Small intestine (tissue), 7 donors: ENCODE results near the gene SFRP2. TPM values are rescaled to one million over a fixed set of nuclear protein-coding genes. Genes with fewer than 3 reads are reported as not detected.

Experiments
- DNase-seq, 2 donors: peaks; one replicate each; pipeline versions ENCODE4 v3.0.0 to v3.0.0-alpha.2; 2013
- FAIRE-seq: peaks from 2 replicates; lab custom pipeline; 2012; peaks lifted over from hg19 to GRCh38; lab: Jason Lieb, UNC
- H3K27ac ChIP-seq, 3 donors: one replicate each; pipeline ENCODE4 v1.5.1; 2013; ENCODE audit warnings: low read length in 2 of 3, mild to moderate bottlenecking in 2 of 3, control low read depth in 1 of 3, inconsistent platforms in 1 of 3, low read depth in 1 of 3, moderate library complexity in 1 of 3
- H3K27me3 ChIP-seq, 3 donors: one replicate each; pipeline ENCODE4 v1.6.1; 2013; ENCODE audit warnings: low read length in 3 of 3, inconsistent platforms in 1 of 3; ENCODE audit not compliant: control insufficient read depth in 3 of 3, insufficient read depth in 3 of 3
- H3K36me3 ChIP-seq, 3 donors: one replicate each; pipeline ENCODE4 v1.6.1; 2013; ENCODE audit warnings: low read length in 3 of 3, inconsistent platforms in 1 of 3, low read depth in 1 of 3, mild to moderate bottlenecking in 1 of 3, moderate library complexity in 1 of 3; ENCODE audit not compliant: control insufficient read depth in 3 of 3, insufficient read depth in 2 of 3
- H3K4me1 ChIP-seq, 3 donors: one replicate each; pipeline ENCODE4 v1.6.1; 2013; ENCODE audit warnings: low read length in 2 of 3, inconsistent platforms in 1 of 3, low read depth in 1 of 3, mild to moderate bottlenecking in 1 of 3, moderate library complexity in 1 of 3; ENCODE audit not compliant: control insufficient read depth in 3 of 3, insufficient read depth in 2 of 3
- H3K4me3 ChIP-seq, 3 donors: one replicate each; pipeline ENCODE4 v1.5.1; 2013; ENCODE audit warnings: low read length in 3 of 3, control low read depth in 1 of 3, inconsistent platforms in 1 of 3, low read depth in 1 of 3, mild to moderate bottlenecking in 1 of 3, moderate library complexity in 1 of 3
- H3K9me3 ChIP-seq, 2 donors: one replicate each; pipeline ENCODE4 v1.6.1; 2013; ENCODE audit warnings: low read depth in 1 of 2, low read length in 1 of 2; ENCODE audit not compliant: control insufficient read depth in 2 of 2, insufficient read depth in 1 of 2
- WGBS, 3 donors: extraction: QIAGEN DNeasy Blood & Tissue Kit; methylation state at CpG; one replicate each; pipeline ENCODE4 v1.1.7; 2013; 5-methylcytosine and 5-hydroxymethylcytosine counted together
- polyA plus RNA-seq, 4 donors: library from polyadenylated mRNA; stranded (reverse) in 3 of 4; unstranded in 1 of 4; fragments of 200-250 nt in 3 of 4; fragments of 120-200 nt in 1 of 4; gene quantifications; one replicate each; pipeline versions ENCODE4 v1.2.1 to v1.2.3, GENCODE V29; 2013
- donor health status: healthy with polysubstance abuse.
- donor health status: control.
- donor health status: control.
- donor health status: Bipolar disorder and iron deficiency.
- donor health status: healthy.

The SFRP2 gene
- polyA plus RNA-seq, 4 donors = 1.1 to 11.6 TPM; not detected in 2

DNA sequence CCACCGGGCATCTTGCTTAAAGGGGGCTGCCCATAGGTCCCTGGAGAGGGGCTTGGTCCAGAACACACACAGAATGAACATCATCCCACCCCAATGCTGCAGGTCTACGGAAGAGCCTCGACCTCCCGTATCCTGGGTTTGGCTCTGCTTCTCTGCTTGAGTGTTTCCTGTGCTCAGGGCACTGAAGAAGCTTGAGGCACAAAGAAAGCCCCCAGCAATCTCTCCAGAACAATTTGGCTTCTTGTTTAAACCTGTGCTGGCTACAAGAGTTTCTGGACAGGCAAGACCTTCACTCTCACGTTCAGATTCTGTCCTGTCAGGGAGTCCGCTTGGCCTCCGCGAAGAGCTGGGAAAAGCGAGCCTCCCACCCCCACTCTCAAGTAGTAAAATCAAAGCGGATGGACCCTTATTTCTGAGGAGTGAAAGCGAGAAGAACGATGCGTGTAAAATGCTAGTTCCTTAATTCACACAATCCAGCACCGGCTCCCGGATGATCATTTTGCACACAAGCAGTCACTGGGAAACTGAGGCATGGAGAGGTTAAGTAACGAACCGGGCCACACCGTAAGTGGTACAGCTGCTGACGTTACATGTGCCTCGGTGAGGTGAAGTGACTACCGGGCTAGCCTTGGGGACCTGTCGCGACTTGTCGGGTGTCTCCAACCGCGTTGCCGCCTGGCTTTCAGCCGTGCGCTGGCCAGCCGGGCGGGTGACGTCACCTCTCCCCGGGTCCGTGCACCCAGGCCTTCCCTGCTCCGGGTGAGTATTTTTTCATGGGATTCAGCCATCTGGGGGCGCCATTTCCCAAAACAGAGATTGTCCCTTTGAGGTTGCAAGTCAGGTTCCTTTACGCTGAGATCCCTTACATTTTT, 3.1 kb upstream of the SFRP2 start:
- H3K27ac ChIP-seq = no peak overlapping the region
- H3K9me3 ChIP-seq = no peaks in the 10 kb centered on the region
- peaks cover 0 to 11% (median 3%) of the 10 kb centered on the region in 3 donors for H3K4me1 ChIP-seq
- 5 to 12% (median 9%) methylated on average over 37 of the region's 37 CpGs for WGBS, 3 donors
- no peak for FAIRE-seq
- peak; percentile 11 to 48 for DNase-seq
- H3K4me3 ChIP-seq = peak overlapping the region in 1 of 3 donors; percentile 9
- no peaks in the 10 kb centered on the region for H3K36me3 ChIP-seq
- peaks cover 19 to 68% (median 48%) of the 10 kb centered on the region in 3 donors for H3K27me3 ChIP-seq

DNA sequence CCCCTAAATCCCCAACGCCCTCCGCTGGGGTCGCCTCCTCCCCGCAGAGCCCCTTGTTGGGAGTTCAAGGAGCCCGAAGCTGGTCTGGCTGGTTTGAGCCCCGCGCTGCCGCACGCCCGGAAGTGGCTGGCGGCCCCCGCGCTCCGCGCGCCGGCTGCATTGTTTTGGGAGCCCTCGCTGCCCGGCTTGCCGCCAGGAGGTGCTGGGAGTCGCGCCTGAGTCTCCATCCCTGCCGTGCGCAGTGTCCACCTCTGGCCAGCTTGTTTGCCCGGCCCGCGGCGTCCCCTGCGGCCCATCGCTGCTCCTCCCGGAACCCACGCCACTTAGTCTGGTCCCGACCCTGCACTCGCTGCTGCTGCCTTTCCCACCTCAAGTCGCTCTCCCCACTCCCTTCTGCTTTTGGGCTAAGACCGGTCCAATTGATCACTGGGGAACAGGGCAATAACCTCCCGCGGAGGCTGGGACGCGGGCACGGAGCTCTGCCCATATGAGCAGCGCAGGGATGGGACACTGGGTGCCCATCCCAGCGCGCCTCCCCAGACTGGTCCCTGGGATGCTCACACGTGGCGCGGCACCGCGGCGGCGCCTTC, 2.2 kb upstream of the SFRP2 start:
- FAIRE-seq (no peak), DNase-seq (peak in 1 of 2 donors; percentile 21)
- peaks cover 19 to 73% (median 51%) of the 10 kb centered on the region in 3 donors for H3K27me3 ChIP-seq
- H3K27ac ChIP-seq = no peak overlapping the region
- whole genome bisulfite sequencing, 3 donors = 3% methylated on average over 44 to 51 of the region's 51 CpGs
- no peaks in the 10 kb centered on the region for H3K9me3 ChIP-seq
- peaks cover 0 to 11% (median 3%) of the 10 kb centered on the region in 3 donors for H3K4me1 ChIP-seq
- H3K36me3 ChIP-seq = no peaks in the 10 kb centered on the region
- H3K4me3 ChIP-seq = no peak overlapping the region

DNA sequence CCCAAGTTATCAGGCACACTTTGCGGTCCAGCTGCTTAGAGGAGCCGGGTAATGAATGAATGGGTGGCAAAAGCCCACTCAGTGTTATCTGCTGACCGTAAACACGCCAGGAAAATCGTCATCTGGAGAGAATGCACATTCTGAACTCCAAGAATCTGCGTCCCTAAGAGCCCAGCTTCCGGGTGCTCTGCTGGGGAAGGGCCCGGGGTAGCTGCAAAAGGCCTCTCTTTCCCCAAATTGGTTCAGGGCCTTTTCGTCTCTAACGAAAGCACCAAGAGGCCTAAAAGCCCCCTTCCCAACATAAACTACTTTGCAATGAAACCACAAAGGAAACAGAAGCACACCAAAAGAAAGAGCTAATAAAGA, 1.6 kb upstream of the SFRP2 start:
- H3K4me3 ChIP-seq = no peak overlapping the region
- 24 to 39% (median 29%) methylated on average over 10 of the region's 10 CpGs for WGBS, 3 donors
- no peaks in the 10 kb centered on the region for H3K9me3 ChIP-seq
- peaks cover 19 to 76% (median 51%) of the 10 kb centered on the region in 3 donors for H3K27me3 ChIP-seq
- no peak overlapping the region for H3K27ac ChIP-seq
- no peaks in the 10 kb centered on the region for H3K36me3 ChIP-seq
- FAIRE-seq (no peak), DNase-seq (no peak)
- peaks cover 0 to 11% (median 3%) of the 10 kb centered on the region in 3 donors for H3K4me1 ChIP-seq

DNA sequence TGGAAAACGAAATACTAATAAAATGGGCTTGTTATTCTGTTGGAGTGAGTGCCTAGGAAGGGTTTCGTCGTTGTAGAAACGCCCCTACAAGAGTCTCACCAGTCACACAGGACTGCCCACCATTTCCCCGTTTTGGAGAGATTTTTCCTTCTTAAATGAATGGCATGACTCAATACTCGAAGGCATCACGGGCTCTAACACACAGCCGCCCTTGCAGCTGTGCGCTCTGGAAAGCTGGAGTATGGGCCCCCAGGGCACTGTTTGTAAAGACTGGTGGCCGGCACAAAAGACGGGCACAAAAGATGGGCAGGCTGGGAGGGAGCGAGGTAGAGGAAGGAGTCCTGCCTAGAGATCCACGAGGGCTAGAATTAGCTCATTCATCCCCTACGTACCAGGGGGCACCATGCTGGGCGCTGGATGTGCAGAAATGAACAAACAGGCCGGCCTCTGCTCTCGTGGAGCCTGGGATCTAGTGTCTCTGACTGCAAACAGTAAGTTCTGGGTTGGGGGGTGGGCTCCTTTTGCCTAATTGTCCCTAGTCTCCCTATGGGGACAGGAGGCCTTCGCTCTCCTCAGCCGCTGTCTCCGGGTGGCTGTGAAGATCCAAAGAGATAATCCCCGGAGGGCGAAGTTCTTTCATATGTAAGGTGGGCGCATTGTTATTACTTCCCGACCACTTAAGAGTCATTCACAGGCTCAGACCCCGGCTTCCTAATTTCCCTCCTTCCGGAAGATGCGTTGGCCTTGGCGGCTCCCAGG, 1.0 kb upstream of the SFRP2 start:
- peaks cover 0 to 11% (median 3%) of the 10 kb centered on the region in 3 donors for H3K4me1 ChIP-seq
- H3K36me3 ChIP-seq = no peaks in the 10 kb centered on the region
- peaks cover 19 to 76% (median 51%) of the 10 kb centered on the region in 3 donors for H3K27me3 ChIP-seq
- WGBS, 3 donors = 24 to 33% (median 33%) methylated on average over 27 to 28 of the region's 28 CpGs
- FAIRE-seq (no peak), DNase-seq (peak in 1 of 2 donors; percentile 24)
- H3K27ac ChIP-seq = no peak overlapping the region
- H3K9me3 ChIP-seq = no peaks in the 10 kb centered on the region
- H3K4me3 ChIP-seq = no peak overlapping the region

DNA sequence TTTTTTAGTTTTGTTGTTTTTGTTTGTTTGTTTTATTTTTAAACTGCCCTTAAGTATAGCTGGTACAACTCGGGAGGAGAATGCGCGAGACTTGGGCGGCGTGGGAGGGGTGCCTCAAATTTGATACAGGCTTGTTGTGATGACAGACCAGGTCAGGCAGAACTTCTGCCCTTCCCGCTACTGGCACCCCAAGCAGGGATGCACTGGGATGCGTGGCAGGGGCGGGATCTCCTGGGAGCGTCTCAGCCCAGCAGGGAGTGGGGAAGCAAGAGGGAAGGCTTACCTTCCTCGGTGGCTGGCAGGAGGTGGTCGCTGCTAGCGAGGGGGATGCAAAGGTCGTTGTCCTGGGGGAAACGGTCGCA, 851 bp downstream of the SFRP2 start:
- no peaks in the 10 kb centered on the region for H3K36me3 ChIP-seq
- H3K9me3 ChIP-seq = no peaks in the 10 kb centered on the region
- H3K27me3 ChIP-seq = peaks cover 19 to 75% (median 53%) of the 10 kb centered on the region in 3 donors
- H3K27ac ChIP-seq = no peak overlapping the region
- peak overlapping the region in 1 of 3 donors; percentile 6 for H3K4me3 ChIP-seq
- FAIRE-seq (no peak), DNase-seq (no peak)
- H3K4me1 ChIP-seq = peaks cover 0 to 11% (median 3%) of the 10 kb centered on the region in 3 donors
- 5 to 10% (median 7%) methylated on average over 15 of the region's 15 CpGs for WGBS, 3 donors

DNA sequence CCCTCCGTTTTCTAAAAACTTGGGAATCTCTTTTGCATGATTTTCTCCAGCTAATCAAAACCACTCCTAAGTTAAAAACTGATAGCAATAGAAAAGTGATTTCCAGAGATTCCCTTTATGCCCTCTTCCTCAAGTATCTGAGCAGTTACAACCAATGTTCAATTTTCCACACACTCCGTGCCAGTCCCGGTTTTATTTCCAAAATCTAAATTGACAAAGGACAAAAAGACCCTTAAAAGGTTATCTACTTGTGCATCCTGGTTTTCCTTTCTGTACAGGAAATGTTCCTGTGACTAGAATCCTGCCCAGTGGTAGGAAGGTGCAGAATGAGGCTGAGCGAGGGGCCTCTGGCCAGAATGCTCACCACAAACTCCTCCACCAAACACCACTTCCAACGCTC, 1.3 kb downstream of the SFRP2 start:
- H3K4me3 ChIP-seq = peak overlapping the region in 1 of 3 donors; percentile 6

DNA sequence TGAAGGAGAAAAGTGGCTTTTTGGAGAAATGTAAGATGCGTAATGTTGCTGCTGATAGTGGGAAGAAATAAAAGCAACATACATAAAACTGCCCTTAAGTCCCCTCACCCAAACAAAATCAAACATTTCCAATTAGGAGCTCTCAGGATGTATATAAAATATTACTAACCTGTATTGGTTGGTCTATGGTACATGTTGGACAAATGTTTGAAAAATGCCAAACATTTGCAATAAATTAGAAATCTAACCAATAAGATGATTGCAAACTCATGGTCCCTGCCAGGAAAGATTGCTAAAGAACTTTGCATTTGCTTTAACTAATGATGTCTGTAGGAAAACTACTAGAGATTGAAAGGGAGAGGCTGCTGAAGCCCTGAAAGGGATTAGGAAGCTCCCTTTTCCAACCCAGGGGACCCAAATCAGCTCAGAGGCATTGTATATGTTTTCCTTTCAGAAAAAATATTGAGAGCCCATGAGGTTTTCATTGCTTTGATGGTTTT, 1.8 kb downstream of the SFRP2 start:
- H3K4me3 ChIP-seq = no peak overlapping the region
- peaks cover 0 to 6% (median 0%) of the 10 kb centered on the region in 3 donors for H3K4me1 ChIP-seq
- no peak for DNase-seq
- H3K36me3 ChIP-seq = no peaks in the 10 kb centered on the region
- peaks cover 19 to 66% (median 47%) of the 10 kb centered on the region in 3 donors for H3K27me3 ChIP-seq
- FAIRE-seq = no peak
- WGBS, 3 donors = 72 to 80% (median 79%) methylated on average over 1 of the region's 1 CpG
- H3K27ac ChIP-seq = no peak overlapping the region
- no peaks in the 10 kb centered on the region for H3K9me3 ChIP-seq

More for the DNA sequence above, 1.3 kb downstream of the SFRP2 start:
- FAIRE-seq (no peak), DNase-seq (no peak)
- Histone ChIP-seq H3K9me3 (no peaks in the 10 kb centered on the region), H3K4me1 (peaks cover 0 to 11% (median 2%) of the 10 kb centered on the region in 3 donors), H3K27me3 (peaks cover 19 to 70% (median 51%) of the 10 kb centered on the region in 3 donors), H3K27ac (no peak overlapping the region), H3K36me3 (no peaks in the 10 kb centered on the region)
- 13 to 24% (median 22%) methylated on average over 5 of the region's 5 CpGs for WGBS, 3 donors
